ENCODE measurements around the gene TMEM94.

DNA sequence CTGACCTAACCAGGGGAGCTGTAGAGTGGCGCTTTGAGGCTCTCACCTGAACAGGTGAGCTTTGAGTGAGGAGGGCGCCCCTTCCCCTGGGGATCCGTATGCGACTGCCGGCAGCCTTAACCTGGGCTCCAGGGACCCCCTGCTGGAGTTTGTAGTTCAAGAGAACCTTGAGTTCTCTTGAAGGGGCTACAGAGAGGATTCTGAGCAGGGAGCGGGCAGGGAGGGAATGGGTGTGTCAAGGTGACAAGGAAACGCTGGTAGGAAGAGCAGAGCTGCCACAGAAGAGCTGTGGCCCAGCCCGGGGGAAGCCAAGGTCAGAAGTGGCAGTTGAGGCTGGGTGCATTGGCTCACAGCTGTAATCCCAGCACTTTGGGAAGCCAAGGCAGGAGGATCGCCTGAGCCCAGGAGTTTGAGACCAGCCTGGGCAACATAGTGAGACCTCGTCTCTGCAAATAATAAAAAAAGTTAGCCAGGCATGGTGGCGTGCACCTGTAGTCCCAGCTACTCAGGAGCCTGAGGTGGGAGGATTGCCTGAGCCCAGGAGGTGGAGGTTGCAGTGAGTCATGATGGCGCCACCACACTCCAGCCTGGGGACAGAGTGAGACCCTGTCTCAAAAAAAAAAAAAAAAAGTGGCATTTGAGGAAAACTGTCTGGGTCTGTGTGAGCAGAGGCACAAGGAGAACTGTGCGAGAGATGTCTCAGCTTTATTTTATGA lies 70.3 kb downstream of the TMEM94 start:
- TF ChIP-seq CTCF (IDR thresholded peaks at IDR 0.05; ENCODE audit: low read length) (no peak), EZH2 (optimal IDR thresholded peaks at IDR 0.05; ENCODE audit: low read depth, low read length) (no peak), EZH2phosphoT487 (IDR thresholded peaks at IDR 0.05; ENCODE audit: low read length) (no peak)

All from MM.1S (cell line).